GM10847 (cell line): Measurements from ENCODE around the gene GPBP1.

Source experiments
- POLR2A ChIP-seq: IDR thresholded peaks from 2 replicates; pipeline ENCODE4 v1.6.1; 2011; ENCODE audit not compliant: insufficient read length; ENCODE audit errors: extremely low read depth

Gene GPBP1

DNA sequence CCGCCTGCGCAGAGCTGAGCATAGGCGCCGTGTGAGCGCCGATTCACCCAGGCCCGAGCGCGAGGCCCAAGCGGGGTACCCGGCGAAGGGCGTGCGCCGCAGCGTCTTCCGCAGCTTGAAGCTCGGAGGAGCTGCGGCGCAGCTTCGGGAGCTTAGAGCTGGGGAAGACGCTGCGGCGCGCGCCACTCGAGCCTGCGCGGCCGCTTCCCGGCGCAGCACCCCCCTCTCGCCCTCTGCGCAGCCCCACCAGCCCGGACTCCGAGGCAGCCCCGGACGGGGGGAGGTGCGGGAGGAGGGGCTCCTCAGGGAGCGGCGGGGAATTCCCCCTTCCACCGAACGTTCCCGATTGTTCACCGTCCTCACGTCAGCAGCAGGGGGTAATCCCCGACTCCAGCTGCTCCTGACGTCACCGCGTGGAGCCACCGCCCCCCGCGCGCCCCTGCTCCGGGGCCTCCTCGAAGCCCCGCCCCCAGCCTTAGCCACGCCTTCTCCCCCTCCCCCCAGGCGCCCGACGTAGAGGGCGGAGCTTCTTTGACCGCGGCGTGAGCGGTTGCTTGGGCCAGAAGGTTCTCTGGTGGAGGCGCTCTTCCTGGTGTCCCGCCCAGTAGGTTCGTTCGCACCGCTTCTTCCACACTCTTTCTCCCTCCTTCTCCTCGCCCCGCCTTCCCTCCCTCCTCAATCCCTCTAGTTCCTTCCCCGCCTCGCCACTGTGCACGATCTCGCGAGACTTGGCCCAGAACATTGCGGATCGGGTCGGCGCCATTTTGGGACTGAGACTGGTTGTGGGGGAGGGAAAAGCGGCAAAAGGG, at the start of gene GPBP1:
GPBP1 (plus strand) TSS at position 741 of the 809 bp plus-strand sequence. CDS start 40,072 bp downstream, outside the sequence.
- TF ChIP-seq POLR2A, result peak; percentile 35

GRCh38 chr5:57128325-57128724, 45.5 kb upstream of the GPBP1 start:
- no peak for TF ChIP-seq POLR2A

DNA sequence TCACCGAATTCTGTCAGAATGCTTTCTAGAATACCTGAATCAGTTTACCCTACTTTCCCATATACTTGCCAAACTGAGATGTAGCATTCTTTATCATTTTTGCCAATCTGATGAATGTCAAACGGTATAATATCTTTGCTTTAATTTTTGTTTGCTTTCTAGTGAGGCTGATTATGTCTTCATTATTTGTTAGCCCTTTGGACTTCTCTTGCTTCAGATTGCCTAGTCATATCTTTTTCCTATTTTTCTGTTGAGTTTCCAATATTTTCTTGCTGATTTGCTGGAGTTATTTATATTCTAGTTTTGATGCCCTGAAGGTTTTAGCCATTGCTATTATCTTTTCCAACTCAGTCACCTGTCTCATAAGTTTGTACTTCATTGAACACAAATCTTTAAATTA, 40.3 kb upstream of the GPBP1 start:
- no peak for TF ChIP-seq POLR2A

DNA sequence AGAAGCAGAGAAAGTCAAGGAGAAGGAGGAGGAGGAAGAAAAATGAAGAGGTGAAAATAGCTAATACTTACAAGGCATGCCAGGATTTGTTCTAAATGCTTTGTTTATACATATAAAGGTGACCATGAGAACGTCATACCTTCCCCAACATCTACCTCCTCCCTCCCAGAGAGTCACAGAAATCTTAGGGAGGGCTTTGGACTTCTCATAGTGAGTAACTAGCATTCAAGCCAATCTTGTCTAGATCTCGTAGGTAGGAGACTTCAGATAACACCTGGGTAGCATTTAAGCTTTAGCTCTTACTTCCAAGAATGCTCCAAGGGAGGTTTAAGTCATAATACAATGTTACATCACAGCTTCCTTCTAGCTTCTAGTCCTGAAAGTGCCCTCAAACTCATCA, 36.5 kb upstream of the GPBP1 start:
- no peak for TF ChIP-seq POLR2A

DNA sequence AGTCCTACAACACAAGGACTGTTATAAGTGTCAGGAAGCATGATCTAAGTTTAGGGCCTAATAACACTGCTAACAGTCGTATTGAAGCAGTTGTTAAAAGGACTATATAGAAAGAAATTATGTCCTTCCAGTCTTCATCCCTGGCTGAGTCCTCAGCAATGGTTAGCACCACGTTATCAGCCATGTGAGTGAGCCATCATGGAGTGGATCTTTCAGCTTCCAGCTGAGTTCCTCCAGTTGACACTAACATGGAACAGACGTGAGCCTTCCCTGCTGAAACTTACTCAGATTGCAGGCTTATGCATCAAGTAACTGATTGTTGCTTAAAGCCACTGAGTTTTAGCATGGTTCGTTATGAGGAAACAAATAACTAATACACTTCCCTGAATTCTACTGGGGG, 21.5 kb upstream of the GPBP1 start:
- TF ChIP-seq POLR2A, result no peak

DNA sequence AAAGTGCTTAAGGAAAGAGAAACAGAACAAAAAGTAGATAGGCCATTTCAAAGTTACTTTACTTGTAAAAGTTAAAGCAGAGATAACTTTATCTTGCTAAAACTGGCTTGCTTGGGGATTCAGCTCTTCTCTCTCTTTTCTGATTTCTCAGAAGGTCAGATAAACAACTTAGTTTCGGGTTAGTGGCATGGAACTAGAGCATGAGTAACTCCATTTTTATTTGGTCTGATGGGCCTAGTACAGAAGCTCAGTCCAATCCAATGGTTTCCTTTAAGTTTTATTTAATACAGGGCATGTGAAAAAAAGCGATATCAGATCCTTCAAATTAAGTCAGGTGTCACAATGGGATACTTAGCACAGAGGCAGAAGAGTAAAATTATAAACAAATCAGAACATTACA, 18.8 kb upstream of the GPBP1 start:
- no peak for TF ChIP-seq POLR2A

DNA sequence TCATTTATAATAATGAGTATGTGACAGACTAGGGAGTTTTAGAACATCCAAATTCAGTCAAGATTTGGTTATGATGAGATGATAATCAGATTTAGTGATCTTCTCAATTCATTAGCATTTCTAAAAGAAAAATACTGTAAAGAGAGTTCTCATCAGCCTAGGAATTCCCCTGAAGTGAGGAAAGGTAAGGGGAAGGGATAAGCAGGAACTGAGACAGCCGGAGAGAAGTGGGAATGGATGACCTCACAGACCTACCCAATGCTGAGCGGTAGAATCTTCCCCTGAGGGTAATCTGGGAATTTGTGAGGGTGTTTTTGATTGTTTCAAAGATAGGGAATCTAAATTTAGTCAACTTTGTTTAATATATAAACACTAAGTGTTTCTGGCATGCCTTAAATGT, 16.7 kb upstream of the GPBP1 start:
- TF ChIP-seq POLR2A, result no peak

GRCh38 chr5:57157666-57158065, 16.2 kb upstream of the GPBP1 start:
- no peak for TF ChIP-seq POLR2A

GRCh38 chr5:57163553-57164006, 10.3 kb upstream of the GPBP1 start:
- no peak for TF ChIP-seq POLR2A

- no peak for TF ChIP-seq POLR2A
These were observed 9.7 kb upstream of the GPBP1 start for GRCh38 chr5:57164124-57164523.

DNA sequence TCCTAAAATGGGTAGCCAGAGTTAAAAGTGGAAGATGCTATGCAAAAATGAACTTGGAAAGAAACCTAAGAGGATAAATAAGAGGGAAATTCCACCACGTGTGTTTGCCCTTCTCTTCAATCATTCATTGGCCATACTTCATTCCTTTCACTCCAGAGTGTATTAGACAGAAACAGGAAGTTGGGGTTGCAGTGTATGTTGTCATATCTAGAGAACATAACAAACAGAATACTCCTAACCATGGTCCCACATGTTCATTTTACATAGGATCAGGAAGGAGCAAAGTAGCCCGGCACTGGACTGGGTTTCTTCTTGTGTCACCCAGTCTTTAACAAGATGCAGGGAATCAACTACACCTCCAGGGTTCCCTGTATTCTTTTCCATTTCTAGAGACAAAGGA, 7.6 kb upstream of the GPBP1 start:
- no peak for TF ChIP-seq POLR2A

DNA sequence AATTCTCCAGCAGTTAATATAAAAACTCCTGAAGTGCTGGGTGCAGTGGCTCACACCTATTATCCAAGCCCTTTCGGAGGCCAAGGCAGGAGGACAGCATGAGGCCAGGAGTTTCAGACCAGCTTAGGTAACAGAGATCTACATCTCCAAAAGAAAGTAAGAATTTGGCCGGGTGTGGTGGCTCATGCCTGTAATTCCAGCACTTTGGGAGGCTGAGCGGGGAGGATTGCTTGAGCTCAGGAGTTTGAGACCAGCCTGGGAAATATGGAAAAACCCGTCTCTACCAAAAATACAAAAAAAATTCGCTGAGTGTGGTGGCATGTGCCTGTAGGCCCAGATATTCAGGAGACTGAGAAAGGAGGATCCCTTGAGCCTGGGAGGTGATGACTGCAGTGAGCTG, 6.7 kb upstream of the GPBP1 start:
- TF ChIP-seq POLR2A, result no peak

- no peak for TF ChIP-seq POLR2A
These were observed 1.9 kb upstream of the GPBP1 start for GRCh38 chr5:57171816-57172465.

GRCh38 chr5:57172466-57173318, 1.2 kb upstream of the GPBP1 start:
- no peak for TF ChIP-seq POLR2A

- TF ChIP-seq POLR2A, result no peak
These were observed 450 bp downstream of the GPBP1 start for GRCh38 chr5:57174128-57174889.
